Hindlimb muscle (tissue), 1 donor: ENCODE results near the gene CDK11A. TPM values are rescaled to one million over a fixed set of nuclear protein-coding genes. Genes with fewer than 3 reads are reported as not detected.
"Not testable (repeated sequence)": the region's sequence is repeated elsewhere in the genome, so short reads cannot be mapped to it uniquely, and the experiment has no call there.

Experiments
- DNase-seq: peaks from one replicate; pipeline ENCODE4 v3.0.0-alpha.2; 2013
- polyA plus RNA-seq: library from polyadenylated mRNA; unstranded; fragments of 120-200 nt; gene quantifications from one replicate; pipeline ENCODE4 v1.2.1, GENCODE V29; 2013; ENCODE audit not compliant: insufficient read length

Gene CDK11A
- polyA plus RNA-seq, 1 donor = 27.0 TPM

DNA sequence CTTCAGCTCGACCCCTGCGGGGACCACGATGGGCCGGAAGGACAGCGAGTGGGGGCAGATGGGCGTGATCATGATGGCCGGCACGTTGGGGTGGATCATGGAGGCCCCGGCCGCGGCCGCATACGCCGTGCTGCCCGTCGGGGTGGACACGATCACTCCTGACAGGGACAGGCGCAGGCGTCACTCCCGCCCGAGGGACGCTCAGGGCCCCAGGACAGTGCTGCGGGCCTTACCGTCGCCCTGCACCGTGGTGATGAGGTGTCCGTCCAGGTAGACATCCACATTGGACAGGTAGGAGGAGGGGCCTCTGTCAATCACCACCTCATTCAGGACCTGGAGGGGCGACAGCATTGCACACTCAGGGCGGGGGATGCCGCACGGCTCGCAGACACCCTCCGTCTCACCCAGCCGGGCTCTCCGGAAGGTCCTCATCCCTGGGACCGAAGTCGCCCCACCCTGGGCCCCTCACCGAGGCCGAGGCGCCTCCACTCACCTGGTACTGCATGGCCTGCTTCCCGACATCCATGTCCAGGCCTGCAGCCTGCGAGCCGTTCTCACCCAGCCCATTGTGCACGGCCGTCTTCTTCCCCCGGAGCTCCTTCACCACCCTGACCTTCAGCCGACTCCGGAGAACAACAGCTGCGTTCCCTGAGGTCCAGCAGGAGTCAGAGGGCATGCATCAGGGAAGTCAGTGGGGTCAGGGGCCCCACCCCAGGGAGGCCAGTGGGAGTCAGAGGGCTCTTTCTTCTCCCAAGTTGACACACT is 30.1 kb upstream of the CDK11A start:
- no peak for DNase-seq

DNA sequence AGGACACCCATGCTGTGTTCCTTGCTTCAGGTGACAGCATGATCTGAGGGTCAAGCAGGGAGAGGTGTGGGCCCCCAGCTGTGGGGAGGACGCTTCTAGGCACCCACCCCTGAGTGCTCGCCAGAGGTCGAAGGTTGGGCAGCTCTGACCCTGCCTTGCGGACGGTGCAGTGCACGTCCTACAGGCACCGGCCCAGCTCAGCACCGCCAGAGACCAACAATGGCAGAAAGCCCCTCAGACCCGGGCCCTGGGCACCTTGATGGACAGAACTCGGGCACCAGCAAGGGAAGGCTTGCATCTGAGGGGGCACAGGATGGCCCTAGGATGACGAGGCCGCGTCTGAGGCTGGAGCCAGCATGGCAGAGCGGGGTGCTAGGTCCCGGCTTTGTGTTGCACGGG is 29.4 kb upstream of the CDK11A start:
- no peak for DNase-seq

GRCh38 chr1:1752636-1753606 is 28.8 kb upstream of the CDK11A start:
- no peak for DNase-seq

GRCh38 chr1:1752190-1752589 is 28.0 kb upstream of the CDK11A start:
- no peak for DNase-seq

DNA sequence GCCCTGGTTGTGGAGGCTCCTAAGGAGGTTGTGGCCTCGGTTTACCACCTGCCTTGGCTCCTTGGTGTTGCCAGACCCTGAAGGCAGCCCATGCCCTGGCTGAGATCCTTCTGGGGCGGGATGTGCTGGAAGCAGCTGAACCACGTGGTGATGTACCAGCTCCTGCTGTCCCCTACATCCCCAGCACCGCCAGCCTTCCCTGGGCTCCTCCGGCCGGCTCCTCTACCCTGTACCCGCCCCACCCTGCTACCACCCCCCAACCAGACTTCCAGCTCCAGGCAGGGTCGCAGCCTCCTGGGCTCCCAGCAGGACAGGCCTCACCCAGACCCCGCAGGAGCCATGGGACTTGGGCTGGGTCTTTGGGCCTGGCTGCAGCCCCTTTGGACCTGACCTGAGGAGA is 25.8 kb upstream of the CDK11A start:
- not testable (repeated sequence) for DNase-seq

DNA sequence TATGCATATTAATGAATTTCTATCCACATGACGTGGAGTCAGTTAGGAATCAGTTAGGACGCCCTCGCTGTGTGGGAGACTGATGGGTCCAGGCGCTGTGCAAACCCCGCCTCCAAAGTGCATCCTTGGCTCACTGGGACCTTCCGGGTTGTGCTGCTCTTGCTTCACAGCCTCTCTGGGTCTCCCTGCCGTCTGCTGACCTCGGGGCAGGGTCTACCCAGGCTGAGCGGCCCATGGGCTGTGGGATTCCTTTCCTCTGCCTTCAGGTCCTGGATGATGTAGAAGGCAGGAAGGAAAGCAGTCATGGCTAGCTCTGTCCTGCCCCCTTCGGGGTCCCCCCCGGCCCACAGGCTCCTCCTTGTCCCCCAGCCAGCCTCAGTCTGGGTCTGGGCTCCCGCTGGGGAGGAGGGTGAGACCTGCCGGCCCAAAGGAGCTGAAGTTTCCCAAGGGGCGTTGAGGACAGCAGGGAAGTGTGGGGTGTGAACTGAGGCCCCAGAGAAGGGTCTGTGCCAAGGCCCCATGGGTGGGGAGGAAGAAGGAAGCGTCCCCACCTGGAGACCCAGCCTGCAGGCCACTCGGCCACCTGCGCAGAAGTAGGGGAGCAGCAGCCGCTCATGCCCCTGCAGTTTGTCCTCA is 24.6 kb upstream of the CDK11A start:
- no peak for DNase-seq

GRCh38 chr1:1746566-1746909 is 22.4 kb upstream of the CDK11A start:
- not testable (repeated sequence) for DNase-seq

DNA sequence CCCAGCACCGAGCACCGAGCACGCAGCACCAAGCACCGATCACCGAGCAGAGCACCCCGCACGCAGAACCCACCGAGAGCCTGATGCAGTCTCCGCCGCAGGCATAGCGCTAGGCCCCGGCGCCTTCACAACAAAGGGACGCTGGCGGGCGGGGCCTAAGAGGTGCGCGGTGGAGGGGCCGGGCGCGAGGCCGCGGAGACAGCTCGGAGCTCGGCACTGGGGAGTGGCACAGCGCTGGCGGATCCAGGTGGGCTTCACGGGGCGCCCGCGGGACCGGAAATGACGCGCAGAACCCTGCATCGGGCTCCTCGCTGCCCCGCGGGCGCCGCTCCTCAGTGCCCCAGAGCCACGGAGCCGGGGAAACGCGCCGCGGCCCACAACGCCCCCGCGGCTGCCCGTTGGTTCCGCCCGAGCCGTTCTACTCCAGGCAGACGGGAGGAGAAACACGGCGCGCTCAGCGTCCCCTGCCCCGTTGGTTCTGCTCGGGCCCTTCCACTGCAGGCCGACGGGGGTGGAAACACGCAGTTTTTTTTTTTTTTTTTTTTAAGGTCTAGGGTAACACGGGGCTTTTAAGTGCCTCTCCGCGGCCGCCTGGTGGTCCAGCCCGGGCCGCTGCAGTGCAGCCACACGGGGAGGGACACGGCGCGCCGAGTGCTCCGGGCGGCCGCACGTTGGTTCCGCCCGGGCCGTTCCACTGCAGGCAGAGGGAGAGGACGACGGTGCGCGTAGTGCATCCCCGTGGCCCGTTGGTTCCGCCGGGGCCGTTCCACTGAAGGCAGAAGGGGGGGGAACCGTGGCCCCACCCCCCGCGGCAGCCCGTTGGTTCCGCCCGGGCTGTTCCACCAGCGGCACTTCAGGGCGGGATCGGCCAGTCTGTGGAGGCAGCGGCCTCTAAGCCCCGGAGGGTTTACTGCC is 21.8 kb upstream of the CDK11A start:
- peak; percentile 71 for DNase-seq

DNA sequence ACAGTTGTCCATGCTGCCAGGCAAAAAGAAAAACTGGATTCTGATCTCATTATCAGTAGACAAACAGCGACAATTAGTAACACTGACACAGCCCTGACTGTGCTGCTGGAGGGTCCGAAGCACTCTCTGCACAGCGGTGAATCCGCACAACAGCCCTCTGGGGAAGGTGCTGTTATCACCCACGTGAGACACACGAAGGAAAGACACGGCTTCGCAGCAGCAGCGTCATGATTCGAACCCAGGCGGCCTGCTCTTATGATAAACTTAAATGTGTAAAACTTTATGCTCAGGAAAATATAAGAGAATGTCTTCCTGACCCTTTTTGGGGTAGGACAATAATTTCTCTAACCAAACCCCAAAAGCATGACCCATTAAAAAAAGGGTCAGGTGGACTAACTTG is 18.4 kb upstream of the CDK11A start:
- not testable (repeated sequence) for DNase-seq

- DNase-seq = not testable (repeated sequence)
Observed at GRCh38 chr1:1741013-1741412, 16.9 kb upstream of the CDK11A start.

GRCh38 chr1:1738799-1739337 is 14.7 kb upstream of the CDK11A start:
- not testable (repeated sequence) for DNase-seq

- DNase-seq = not testable (repeated sequence)
Observed at GRCh38 chr1:1737675-1738590, 13.8 kb upstream of the CDK11A start.

DNA sequence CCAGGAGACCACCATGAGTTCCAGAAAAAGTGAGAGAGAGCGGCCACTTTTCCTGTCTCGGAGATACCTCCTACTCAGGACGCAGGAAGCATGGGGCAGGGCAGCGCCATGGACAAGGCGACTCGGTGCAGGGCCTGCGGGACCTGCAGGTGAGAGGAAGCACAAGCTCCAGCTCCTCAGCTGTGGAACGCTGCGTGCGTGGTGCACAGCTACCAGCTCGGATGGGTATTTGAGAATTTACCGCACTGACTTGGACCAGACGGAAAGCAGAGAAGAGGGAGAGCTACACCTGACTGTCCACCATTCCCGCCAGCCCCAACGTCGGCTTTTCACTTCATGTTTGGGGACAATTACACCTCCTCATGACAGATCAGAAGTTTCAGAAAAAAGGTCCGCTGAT is 8.2 kb upstream of the CDK11A start:
- DNase-seq = no peak

- DNase-seq = no peak
Observed at GRCh38 chr1:1730870-1731269, 6.7 kb upstream of the CDK11A start.

DNA sequence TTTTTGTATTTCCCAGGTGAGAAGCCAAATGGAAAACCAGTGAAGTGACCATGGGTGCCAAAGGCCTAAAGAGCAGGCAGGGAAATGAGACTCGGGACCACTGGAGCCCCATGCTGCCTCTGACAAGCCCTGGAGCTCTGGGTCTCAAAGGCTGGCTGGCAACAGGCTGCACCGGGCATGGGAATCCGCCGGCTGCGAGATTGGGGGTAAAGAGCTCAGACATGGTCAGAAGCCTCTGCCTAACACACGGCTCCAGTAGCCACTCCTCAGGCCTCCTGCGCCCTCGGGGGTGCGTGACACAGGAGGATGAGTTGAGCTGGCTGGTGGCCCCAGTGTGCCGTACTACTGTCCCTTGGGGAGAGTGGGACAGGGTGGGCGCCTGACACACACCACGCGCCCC is 6.1 kb upstream of the CDK11A start:
- DNase-seq = not testable (repeated sequence)

DNA sequence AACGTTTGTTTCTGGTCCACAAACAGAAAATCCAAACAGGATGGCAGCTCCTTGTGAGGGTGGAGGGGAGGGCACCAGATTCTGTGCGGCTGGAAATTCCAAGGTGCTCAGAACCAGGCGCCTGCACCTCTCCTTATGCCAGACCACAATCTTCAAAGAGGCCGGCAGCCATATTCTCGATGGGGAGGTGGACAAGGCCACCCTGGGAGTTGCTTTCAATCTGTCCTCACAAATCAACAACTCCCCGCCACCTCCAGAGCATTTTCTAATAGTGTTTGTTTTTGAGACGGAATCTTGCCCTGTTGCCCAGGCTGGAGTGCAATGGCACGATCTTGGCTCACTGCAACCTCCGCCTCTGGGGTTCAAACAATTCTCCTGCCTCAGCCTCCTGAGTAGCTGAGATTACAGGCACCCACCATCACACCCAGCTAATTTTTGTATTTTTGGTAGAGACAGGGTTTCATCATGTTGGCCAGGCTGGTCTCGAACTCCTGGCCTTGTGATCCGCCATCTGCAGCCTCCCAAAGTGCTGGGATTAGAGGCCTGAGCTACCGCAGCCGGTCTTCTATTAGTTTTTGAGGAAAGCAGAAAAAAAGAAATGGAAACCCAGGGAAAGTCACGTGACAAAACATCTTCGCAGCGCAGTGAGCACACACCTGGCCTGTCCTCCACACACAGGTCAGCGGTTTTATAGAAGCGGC is 5.1 kb upstream of the CDK11A start:
- not testable (repeated sequence) for DNase-seq

- not testable (repeated sequence) for DNase-seq
Observed at GRCh38 chr1:1728308-1729005, 4.3 kb upstream of the CDK11A start.

- DNase-seq = not testable (repeated sequence)
Observed at GRCh38 chr1:1727131-1727651, 3.0 kb upstream of the CDK11A start.

DNA sequence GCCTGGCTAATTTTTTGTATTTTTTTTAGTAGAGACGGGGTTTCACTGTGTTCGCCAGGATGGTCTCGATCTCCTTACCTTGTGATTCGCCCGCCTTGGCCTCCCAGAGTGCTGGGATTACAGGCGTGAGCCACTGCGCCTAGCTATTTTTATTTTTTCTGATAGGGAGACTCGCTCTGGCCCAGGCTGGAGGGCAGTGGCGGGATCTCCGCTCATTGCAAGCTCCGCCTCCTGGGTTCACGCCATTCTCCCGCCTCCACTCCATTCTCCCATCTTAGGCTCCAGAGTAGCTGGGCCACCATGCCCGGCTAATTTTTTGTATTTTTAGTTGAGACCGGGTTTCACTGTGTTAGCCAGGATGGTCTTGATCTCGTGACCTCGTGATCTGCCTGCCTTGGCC is 1.9 kb upstream of the CDK11A start:
- not testable (repeated sequence) for DNase-seq
